ACC112 (cell line): ENCODE data around the gene KRTAP12-1.
"Not testable (repeated sequence)": the region's sequence is repeated elsewhere in the genome, so short reads cannot be mapped to it uniquely, and the experiment has no call there.

Source experiments
- H2AFZ ChIP-seq: fragments of 200-600 bp; sonication (generic); one replicate; pipeline ENCODE4 v1.6.0; 2017; ENCODE audit warnings: antibody characterized with exemption, low read length; ENCODE audit not compliant: unreplicated experiment
- H3K27ac ChIP-seq: fragments of 200-600 bp; sonication (generic); 2 replicates; pipeline ENCODE4 v1.5.1; 2014; ENCODE audit warnings: low read depth, mild to moderate bottlenecking, antibody characterized with exemption, low read length, moderate library complexity
- H3K27me3 ChIP-seq: fragments of 200-600 bp; sonication (generic); 2 replicates; pipeline ENCODE4 v1.6.1; 2014; ENCODE audit warnings: mild to moderate bottlenecking, antibody characterized with exemption, low read length, moderate library complexity, mixed read lengths; ENCODE audit not compliant: insufficient read depth
- H3K36me3 ChIP-seq: fragments of 200-600 bp; sonication (generic); 2 replicates; pipeline ENCODE4 v1.6.1; 2016; ENCODE audit warnings: mild to moderate bottlenecking, antibody characterized with exemption, low read length, moderate library complexity, mixed read lengths; ENCODE audit not compliant: insufficient read depth
- H3K4me1 ChIP-seq: fragments of 200-600 bp; sonication (generic); one replicate; pipeline ENCODE4 v1.6.1; 2016; ENCODE audit warnings: low read length, mixed read lengths; ENCODE audit not compliant: insufficient read depth, unreplicated experiment, control insufficient read depth
- H3K4me3 ChIP-seq: fragments of 200-600 bp; sonication (generic); 2 replicates; pipeline ENCODE4 v1.5.1; 2014; ENCODE audit warnings: mild to moderate bottlenecking, low read depth, low read length
- H3K79me2 ChIP-seq: fragments of 200-600 bp; sonication (generic); one replicate; pipeline ENCODE4 v1.6.0; 2016; ENCODE audit warnings: low read length; ENCODE audit not compliant: control insufficient read depth, unreplicated experiment, insufficient read depth

The KRTAP12-1 gene

GRCh38 chr21:44703731-44704635 is 22.0 kb upstream of the KRTAP12-1 start:
- H3K79me2 ChIP-seq = no peaks in the 10 kb centered on the region
- H3K27ac ChIP-seq = no peak overlapping the region
- H2AFZ ChIP-seq = no peak overlapping the region
- H3K36me3 ChIP-seq = no peaks in the 10 kb centered on the region
- H3K4me3 ChIP-seq = no peak overlapping the region
- no peaks in the 10 kb centered on the region for H3K4me1 ChIP-seq
- peaks cover 90% of the 10 kb centered on the region for H3K27me3 ChIP-seq

GRCh38 chr21:44702973-44703730 is 21.2 kb upstream of the KRTAP12-1 start:
- H2AFZ ChIP-seq = no peak overlapping the region
- no peaks in the 10 kb centered on the region for H3K79me2 ChIP-seq
- H3K36me3 ChIP-seq = no peaks in the 10 kb centered on the region
- H3K4me1 ChIP-seq = no peaks in the 10 kb centered on the region
- peaks cover 90% of the 10 kb centered on the region for H3K27me3 ChIP-seq
- no peak overlapping the region for H3K27ac ChIP-seq
- no peak overlapping the region for H3K4me3 ChIP-seq

- no peak overlapping the region for H2AFZ ChIP-seq
- no peak overlapping the region for H3K4me3 ChIP-seq
- no peaks in the 10 kb centered on the region for H3K36me3 ChIP-seq
- H3K27ac ChIP-seq = no peak overlapping the region
- H3K4me1 ChIP-seq = no peaks in the 10 kb centered on the region
- H3K79me2 ChIP-seq = no peaks in the 10 kb centered on the region
- peaks cover 90% of the 10 kb centered on the region for H3K27me3 ChIP-seq
Observed at GRCh38 chr21:44702111-44702972, 20.4 kb upstream of the KRTAP12-1 start.

- H3K27ac ChIP-seq = no peak overlapping the region
- H3K36me3 ChIP-seq = no peaks in the 10 kb centered on the region
- H3K4me3 ChIP-seq = no peak overlapping the region
- H3K79me2 ChIP-seq = no peaks in the 10 kb centered on the region
- H3K27me3 ChIP-seq = peaks cover 88% of the 10 kb centered on the region
- H3K4me1 ChIP-seq = no peaks in the 10 kb centered on the region
- no peak overlapping the region for H2AFZ ChIP-seq
Observed at GRCh38 chr21:44701541-44701940, 19.6 kb upstream of the KRTAP12-1 start.

GRCh38 chr21:44701023-44701400 is 19.0 kb upstream of the KRTAP12-1 start:
- Histone ChIP-seq H3K27me3 (peaks cover 88% of the 10 kb centered on the region), H3K4me3 (no peak overlapping the region), H3K36me3 (no peaks in the 10 kb centered on the region), H3K4me1 (no peaks in the 10 kb centered on the region), H3K79me2 (no peaks in the 10 kb centered on the region), H2AFZ (no peak overlapping the region), H3K27ac (no peak overlapping the region)

GRCh38 chr21:44700101-44701022 is 18.4 kb upstream of the KRTAP12-1 start:
- Histone ChIP-seq H3K4me3 (no peak overlapping the region), H3K27me3 (peaks cover 90% of the 10 kb centered on the region), H3K79me2 (no peaks in the 10 kb centered on the region), H3K36me3 (no peaks in the 10 kb centered on the region), H3K4me1 (no peaks in the 10 kb centered on the region), H2AFZ (no peak overlapping the region), H3K27ac (no peak overlapping the region)

GRCh38 chr21:44699502-44700001 is 17.6 kb upstream of the KRTAP12-1 start:
- no peak overlapping the region for H3K4me3 ChIP-seq
- no peak overlapping the region for H3K27ac ChIP-seq
- no peak overlapping the region for H2AFZ ChIP-seq
- peaks cover 95% of the 10 kb centered on the region for H3K27me3 ChIP-seq
- H3K4me1 ChIP-seq = no peaks in the 10 kb centered on the region
- H3K79me2 ChIP-seq = no peaks in the 10 kb centered on the region
- H3K36me3 ChIP-seq = no peaks in the 10 kb centered on the region

- Histone ChIP-seq H3K4me3 (no peak overlapping the region), H2AFZ (no peak overlapping the region), H3K4me1 (no peaks in the 10 kb centered on the region), H3K27ac (no peak overlapping the region), H3K36me3 (no peaks in the 10 kb centered on the region), H3K79me2 (no peaks in the 10 kb centered on the region), H3K27me3 (peaks cover 80% of the 10 kb centered on the region)
Observed at GRCh38 chr21:44697811-44698734, 16.1 kb upstream of the KRTAP12-1 start.

GRCh38 chr21:44697172-44697810 is 15.3 kb upstream of the KRTAP12-1 start, which contains the start of gene KRTAP10-12:
KRTAP10-12 (plus strand) TSS chr21:44697172; CDS start chr21:44697202, 30 bp downstream.
- not testable (repeated sequence) for H3K4me3 ChIP-seq, H3K36me3 ChIP-seq, H2AFZ ChIP-seq, H3K4me1 ChIP-seq, H3K79me2 ChIP-seq, H3K27ac ChIP-seq
- peaks cover 77% of the 10 kb centered on the region for H3K27me3 ChIP-seq
